IPS-NIHi7 (cell line): ENCODE results near the gene CD109.
"Not testable (repeated sequence)": the region's sequence is repeated elsewhere in the genome, so short reads cannot be mapped to it uniquely, and the experiment has no call there.

Experiments used
- DNase-seq: peaks from one replicate; pipeline ENCODE4 v3.0.0; 2012; ENCODE audit warnings: mixed read lengths; ENCODE audit errors: extremely low spot score

The CD109 gene

GRCh38 chr6:73725192-73725591 lies 29.2 kb downstream of the CD109 start:
- not testable (repeated sequence) for DNase-seq

- DNase-seq = no peak
Observed at GRCh38 chr6:73727114-73727513, 31.1 kb downstream of the CD109 start.

GRCh38 chr6:73728548-73729205 lies 32.7 kb downstream of the CD109 start:
- DNase-seq = no peak

- no peak for DNase-seq
Observed at GRCh38 chr6:73731285-73731684, 35.3 kb downstream of the CD109 start.

GRCh38 chr6:73732845-73733675 lies 37.1 kb downstream of the CD109 start:
- DNase-seq = peak; percentile 85

- DNase-seq = no peak
Observed at GRCh38 chr6:73733791-73734190, 37.8 kb downstream of the CD109 start.

- DNase-seq = no peak
Observed at GRCh38 chr6:73734832-73735453, 38.9 kb downstream of the CD109 start.

GRCh38 chr6:73738367-73739028 lies 42.5 kb downstream of the CD109 start:
- no peak for DNase-seq

- peak; percentile 50 for DNase-seq
Observed at GRCh38 chr6:73739096-73739495, 43.1 kb downstream of the CD109 start.

- no peak for DNase-seq
Observed at GRCh38 chr6:73742433-73742832, 46.4 kb downstream of the CD109 start.

- no peak for DNase-seq
Observed at GRCh38 chr6:73743081-73743480, 47.1 kb downstream of the CD109 start.

- no peak for DNase-seq
Observed at GRCh38 chr6:73743556-73743955, 47.6 kb downstream of the CD109 start.

GRCh38 chr6:73746787-73747186 lies 50.8 kb downstream of the CD109 start:
- no peak for DNase-seq

- DNase-seq = no peak
Observed at GRCh38 chr6:73747289-73747688, 51.3 kb downstream of the CD109 start.

GRCh38 chr6:73752943-73753342 lies 56.9 kb downstream of the CD109 start:
- no peak for DNase-seq

GRCh38 chr6:73766040-73766439 lies 70.0 kb downstream of the CD109 start:
- no peak for DNase-seq

- DNase-seq = no peak
Observed at GRCh38 chr6:73768558-73768957, 72.6 kb downstream of the CD109 start.

GRCh38 chr6:73769976-73770375 lies 74.0 kb downstream of the CD109 start:
- DNase-seq = no peak

- no peak for DNase-seq
Observed at GRCh38 chr6:73774311-73774774, 78.3 kb downstream of the CD109 start.

GRCh38 chr6:73779943-73780342 lies 83.9 kb downstream of the CD109 start:
- DNase-seq = no peak

- DNase-seq = no peak
Observed at GRCh38 chr6:73782911-73783310, 86.9 kb downstream of the CD109 start.
